Skeletal muscle tissue (tissue), 4 donors: ENCODE results near the gene FMN2. TPM values are rescaled to one million over a fixed set of nuclear protein-coding genes. Genes with fewer than 3 reads are reported as not detected.

Experiments
- H3K27ac ChIP-seq: one replicate; pipeline ENCODE4 v1.7.0; 2013; ENCODE audit warnings: mild to moderate bottlenecking, low read depth, low read length, inconsistent platforms
- H3K27me3 ChIP-seq, 3 donors: one replicate each; pipeline ENCODE4 v1.7.0; 2013; ENCODE audit warnings: low read length in 3 of 3; ENCODE audit not compliant: control insufficient read depth in 3 of 3, insufficient read depth in 3 of 3
- H3K36me3 ChIP-seq, 3 donors: one replicate each; pipeline ENCODE4 v1.7.0; 2013; ENCODE audit warnings: low read length in 3 of 3; ENCODE audit not compliant: control insufficient read depth in 3 of 3, insufficient read depth in 3 of 3
- H3K4me1 ChIP-seq, 3 donors: one replicate each; pipeline ENCODE4 v1.7.0; 2013; ENCODE audit warnings: low read length in 3 of 3, mild to moderate bottlenecking in 3 of 3; ENCODE audit not compliant: control insufficient read depth in 3 of 3, insufficient read depth in 3 of 3
- H3K4me3 ChIP-seq, 3 donors: one replicate each; pipeline ENCODE4 v1.7.0; 2013; ENCODE audit warnings: low read length in 3 of 3
- H3K9ac ChIP-seq, 3 donors: one replicate each; pipeline ENCODE4 v1.7.0; 2013; ENCODE audit warnings: low read length in 3 of 3, mild to moderate bottlenecking in 3 of 3, moderate library complexity in 2 of 3, low read depth in 1 of 3
- H3K9me3 ChIP-seq, 3 donors: one replicate each; pipeline ENCODE4 v1.7.0; 2013; ENCODE audit warnings: low read length in 3 of 3; ENCODE audit not compliant: control insufficient read depth in 3 of 3
- total RNA-seq: library from RNA; depleted of rRNA; stranded (reverse); fragments of >200 nt; gene quantifications from one replicate; pipeline ENCODE4 v1.2.3, GENCODE V29; 2014
- donor health status: Osteomylitis.

Gene FMN2
- total RNA-seq = 2.1 TPM

- Histone ChIP-seq H3K27ac (no peak within 1 kb of the TSS), H3K36me3 (no peaks in the 10 kb centered on the region), H3K27me3 (peaks cover 20 to 40% (median 25%) of the 10 kb centered on the region in 3 donors), H3K9ac (no peak within 1 kb of the TSS), H3K4me1 (peaks cover 0 to 5% (median 0%) of the 10 kb centered on the region in 3 donors), H3K4me3 (peak within 1 kb of the TSS in 2 of 3 donors; percentile 22 to 36), H3K9me3 (no peaks in the 10 kb centered on the region)
These were observed at the start of gene FMN2 for GRCh38 chr1:240091614-240092300. Gene FMN2, plus strand, starts transcription at chr1:240091883. Its CDS starts 227 bp downstream, at chr1:240092110.

- Histone ChIP-seq H3K27me3 (no peaks in the 10 kb centered on the region), H3K36me3 (no peaks in the 10 kb centered on the region), H3K9me3 (no peaks in the 10 kb centered on the region), H3K27ac (no peak overlapping the region), H3K9ac (no peak overlapping the region), H3K4me3 (no peak overlapping the region), H3K4me1 (no peaks in the 10 kb centered on the region)
These were observed 47.1 kb upstream of the FMN2 start for GRCh38 chr1:240044620-240045019.

GRCh38 chr1:240046000-240046399 is 45.7 kb upstream of the FMN2 start:
- Histone ChIP-seq H3K9ac (no peak overlapping the region), H3K27me3 (no peaks in the 10 kb centered on the region)

GRCh38 chr1:240054109-240054701 is 37.5 kb upstream of the FMN2 start:
- Histone ChIP-seq H3K36me3 (no peaks in the 10 kb centered on the region), H3K4me3 (no peak overlapping the region), H3K9me3 (no peaks in the 10 kb centered on the region), H3K27ac (no peak overlapping the region), H3K27me3 (no peaks in the 10 kb centered on the region), H3K9ac (no peak overlapping the region), H3K4me1 (no peaks in the 10 kb centered on the region)

More at GRCh38 chr1:240046000-240046399, 45.7 kb upstream of the FMN2 start:
- Histone ChIP-seq H3K4me1 (no peaks in the 10 kb centered on the region), H3K36me3 (no peaks in the 10 kb centered on the region), H3K4me3 (no peak overlapping the region), H3K27ac (no peak overlapping the region), H3K9me3 (no peaks in the 10 kb centered on the region)

- Histone ChIP-seq H3K4me3 (no peak overlapping the region), H3K27ac (no peak overlapping the region), H3K27me3 (no peaks in the 10 kb centered on the region), H3K9me3 (no peaks in the 10 kb centered on the region), H3K36me3 (no peaks in the 10 kb centered on the region), H3K9ac (no peak overlapping the region), H3K4me1 (no peaks in the 10 kb centered on the region)
These were observed 35.7 kb upstream of the FMN2 start for GRCh38 chr1:240055936-240056335.

- Histone ChIP-seq H3K27me3 (no peaks in the 10 kb centered on the region), H3K9ac (no peak overlapping the region), H3K4me3 (no peak overlapping the region), H3K27ac (no peak overlapping the region), H3K36me3 (no peaks in the 10 kb centered on the region), H3K9me3 (no peaks in the 10 kb centered on the region), H3K4me1 (no peaks in the 10 kb centered on the region)
These were observed 35.3 kb upstream of the FMN2 start for GRCh38 chr1:240056350-240056749.

- Histone ChIP-seq H3K9me3 (peaks cover 0 to 2% (median 0%) of the 10 kb centered on the region in 3 donors), H3K4me3 (no peak overlapping the region), H3K36me3 (no peaks in the 10 kb centered on the region), H3K27me3 (no peaks in the 10 kb centered on the region), H3K9ac (no peak overlapping the region), H3K4me1 (no peaks in the 10 kb centered on the region), H3K27ac (no peak overlapping the region)
These were observed 33.6 kb upstream of the FMN2 start for GRCh38 chr1:240058049-240058448.

GRCh38 chr1:240068961-240069360 is 22.7 kb upstream of the FMN2 start:
- Histone ChIP-seq H3K27ac (no peak overlapping the region), H3K36me3 (no peaks in the 10 kb centered on the region), H3K4me3 (no peak overlapping the region)

GRCh38 chr1:240070188-240070587 is 21.5 kb upstream of the FMN2 start:
- Histone ChIP-seq H3K9ac (no peak overlapping the region), H3K9me3 (no peaks in the 10 kb centered on the region), H3K27ac (no peak overlapping the region), H3K4me1 (no peaks in the 10 kb centered on the region), H3K4me3 (no peak overlapping the region), H3K36me3 (no peaks in the 10 kb centered on the region), H3K27me3 (no peaks in the 10 kb centered on the region)

More at GRCh38 chr1:240068961-240069360, 22.7 kb upstream of the FMN2 start:
- H3K4me1 ChIP-seq = no peaks in the 10 kb centered on the region
- no peaks in the 10 kb centered on the region for H3K9me3 ChIP-seq
- H3K27me3 ChIP-seq = no peaks in the 10 kb centered on the region
- no peak overlapping the region for H3K9ac ChIP-seq

GRCh38 chr1:240073097-240073496 is 18.6 kb upstream of the FMN2 start:
- H3K36me3 ChIP-seq = no peaks in the 10 kb centered on the region
- H3K27ac ChIP-seq = no peak overlapping the region
- no peak overlapping the region for H3K4me3 ChIP-seq
- H3K9ac ChIP-seq = no peak overlapping the region
- H3K4me1 ChIP-seq = no peaks in the 10 kb centered on the region
- H3K9me3 ChIP-seq = no peaks in the 10 kb centered on the region
- H3K27me3 ChIP-seq = no peaks in the 10 kb centered on the region
